Aortic smooth muscle cell (primary cell): Measurements from ENCODE around the gene EZH2. TPM values are rescaled to one million over a fixed set of nuclear protein-coding genes. Genes with fewer than 3 reads are reported as not detected.

Source experiments
- total RNA-seq: library from RNA; depleted of rRNA; stranded (reverse); fragments of >200 nt; gene quantifications from 2 replicates; pipeline ENCODE4 v1.2.3, GENCODE V29; 2014

The EZH2 gene
- total RNA-seq: 7.5 and 14.1 TPM in 2 replicates

GRCh38 chr7:148884049-148884298 is at the start of gene EZH2:
Gene EZH2 (minus strand): TSS chr7:148884291. CDS start chr7:148847298, 36,993 bp downstream.

Other genes starting within 250 kb of the EZH2 start
- 43.3 and 45.6 TPM in 2 replicates for gene CUL1, start 185.4 kb downstream of the EZH2 start, total RNA-seq
- gene PDIA4, start 144.2 kb upstream of the EZH2 start, total RNA-seq: 256 and 304 TPM in 2 replicates
- 3.3 and 7.8 TPM in 2 replicates for gene ZNF786, start 206.4 kb upstream of the EZH2 start, total RNA-seq
- gene ZNF425, start 242.0 kb upstream of the EZH2 start, total RNA-seq: 2.8 TPM in 2 replicates